Smooth muscle cell (in vitro differentiated cells): ENCODE data around the gene CCDC137. TPM values are rescaled to one million over a fixed set of nuclear protein-coding genes. Genes with fewer than 3 reads are reported as not detected.

Experiments
- DNase-seq: peaks from one replicate; lab custom pipeline; 2025; ENCODE audit not compliant: unreplicated experiment; lab: John Stamatoyannopoulos, UW
- H2AFZ ChIP-seq: fragments of 200-600 bp; sonication (generic); 2 replicates; pipeline ENCODE4 v1.6.0; 2016; ENCODE audit warnings: antibody characterized with exemption, low read depth, mild to moderate bottlenecking
- H3F3A ChIP-seq: fragments of 200-600 bp; sonication (generic); 2 replicates; pipeline ENCODE4 v1.6.0; 2017; ENCODE audit warnings: antibody characterized with exemption, low read depth
- H3K27ac ChIP-seq: fragments of 200-600 bp; sonication (generic); 2 replicates; pipeline ENCODE4 v1.5.1; 2016; ENCODE audit warnings: low read depth, mild to moderate bottlenecking
- H3K27me3 ChIP-seq: fragments of 200-600 bp; sonication (generic); 2 replicates; pipeline ENCODE4 v1.6.1; 2016; ENCODE audit warnings: low read depth, mild to moderate bottlenecking
- H3K36me3 ChIP-seq: fragments of 200-600 bp; sonication (generic); 2 replicates; pipeline ENCODE4 v1.5.1; 2016; ENCODE audit warnings: low read depth
- H3K4me1 ChIP-seq: fragments of 200-600 bp; sonication (generic); 2 replicates; pipeline ENCODE4 v1.5.1; 2016; ENCODE audit warnings: low read depth
- H3K4me2 ChIP-seq: fragments of 200-600 bp; sonication (generic); 2 replicates; pipeline ENCODE4 v1.6.0; 2016; ENCODE audit warnings: mild to moderate bottlenecking
- H3K4me3 ChIP-seq: fragments of 200-600 bp; sonication (generic); 2 replicates; pipeline ENCODE4 v1.5.1; 2016; ENCODE audit warnings: mild to moderate bottlenecking
- H3K79me2 ChIP-seq: fragments of 200-600 bp; sonication (generic); 2 replicates; pipeline ENCODE4 v1.6.0; 2016; ENCODE audit warnings: low read depth, mild to moderate bottlenecking
- H3K9ac ChIP-seq: fragments of 200-600 bp; sonication (generic); 2 replicates; pipeline ENCODE4 v1.6.0; 2016; ENCODE audit warnings: low read depth
- H3K9me3 ChIP-seq: fragments of 200-600 bp; sonication (generic); replicated peaks from 2 replicates; pipeline ENCODE4 v1.5.1; 2016; ENCODE audit warnings: low read depth
- H4K20me1 ChIP-seq: fragments of 200-600 bp; sonication (generic); 2 replicates; pipeline ENCODE4 v1.6.0; 2016; ENCODE audit warnings: low read depth
- CTCF ChIP-seq: fragments of 200-600 bp; sonication (generic); IDR thresholded peaks from 2 replicates; pipeline ENCODE4 v1.5.1; 2017; ENCODE audit warnings: borderline replicate concordance, mild to moderate bottlenecking, antibody characterized with exemption; ENCODE audit not compliant: insufficient read depth, poor library complexity, severe bottlenecking
- WGBS: methylation state at CpG from one replicate; pipeline ENCODE4 v1.1.7; 2016; ENCODE audit warnings: low lambda C conversion rate; 5-methylcytosine and 5-hydroxymethylcytosine counted together
- polyA plus RNA-seq: library from polyadenylated mRNA; unstranded; fragments of >200 nt; fragmentation: Nextera tagmentation; extraction: Ambion mirVana; gene quantifications from 2 replicates; pipeline ENCODE4 v1.2.1, GENCODE V29; 2016
- total RNA-seq: library from RNA; depleted of rRNA; stranded (reverse); fragments of >200 nt; gene quantifications from 2 replicates; pipeline ENCODE4 v1.2.3, GENCODE V29; 2014

Gene CCDC137
- total and polyA plus RNA-seq, 2 experiments from 2014 or later = 5.0 to 24.6 TPM

GRCh38 chr17:81636505-81637288, 29.8 kb upstream of the CCDC137 start, which contains the start of the genes NPLOC4 and TSPAN10:
Gene NPLOC4, minus strand, starts transcription at chr17:81637112. Its CDS starts 182 bp downstream, at chr17:81636930.
Gene TSPAN10, plus strand, starts transcription at chr17:81637196. Its CDS starts 5,217 bp downstream, at chr17:81642413.
- H3K27ac ChIP-seq = peak within 1 kb of the TSS; percentile 91
- peaks cover 50% of the 10 kb centered on the region for H3K79me2 ChIP-seq
- peaks cover 11% of the 10 kb centered on the region for H3K4me1 ChIP-seq
- peak within 1 kb of the TSS; percentile 89 for H3K4me2 ChIP-seq
- 1% methylated on average over 39 of the region's 77 CpGs for WGBS
- peaks cover 4% of the 10 kb centered on the region for H3F3A ChIP-seq
- TF ChIP-seq CTCF = no peak
- peaks cover 49% of the 10 kb centered on the region for H4K20me1 ChIP-seq
- H2AFZ ChIP-seq = peak within 1 kb of the TSS; percentile 78
- peak; percentile 76 for DNase-seq
- H3K9ac ChIP-seq = peak within 1 kb of the TSS; percentile 93
- no peaks in the 10 kb centered on the region for H3K27me3 ChIP-seq
- H3K4me3 ChIP-seq = peak within 1 kb of the TSS; percentile 72
- H3K9me3 ChIP-seq = no peaks in the 10 kb centered on the region
- no peaks in the 10 kb centered on the region for H3K36me3 ChIP-seq

GRCh38 chr17:81638683-81639082, 27.9 kb upstream of the CCDC137 start:
- no peak for TF ChIP-seq CTCF
- 82% methylated on average over 4 of the region's 4 CpGs for WGBS
- no peak overlapping the region for H3K4me2 ChIP-seq

GRCh38 chr17:81640011-81640410, 26.5 kb upstream of the CCDC137 start:
- Histone ChIP-seq H3K9me3 (no peaks in the 10 kb centered on the region), H3K4me1 (peaks cover 17% of the 10 kb centered on the region), H3K9ac (no peak overlapping the region), H3K4me2 (no peak overlapping the region), H3K27ac (no peak overlapping the region), H3K36me3 (no peaks in the 10 kb centered on the region), H3K79me2 (peaks cover 17% of the 10 kb centered on the region), H3K4me3 (no peak overlapping the region), H2AFZ (no peak overlapping the region), H3K27me3 (no peaks in the 10 kb centered on the region), H4K20me1 (peaks cover 16% of the 10 kb centered on the region), H3F3A (peaks cover 4% of the 10 kb centered on the region)
- no peak for DNase-seq
- WGBS = 96% methylated on average over 9 of the region's 9 CpGs
- no peak for TF ChIP-seq CTCF

More at GRCh38 chr17:81638683-81639082, 27.9 kb upstream of the CCDC137 start:
- Histone ChIP-seq H3K79me2 (peaks cover 30% of the 10 kb centered on the region), H3F3A (peaks cover 4% of the 10 kb centered on the region), H3K27ac (no peak overlapping the region), H2AFZ (no peak overlapping the region), H3K36me3 (no peaks in the 10 kb centered on the region), H3K4me3 (no peak overlapping the region), H3K27me3 (no peaks in the 10 kb centered on the region), H3K9me3 (no peaks in the 10 kb centered on the region), H4K20me1 (peaks cover 30% of the 10 kb centered on the region), H3K4me1 (peaks cover 17% of the 10 kb centered on the region), H3K9ac (no peak overlapping the region)
- DNase-seq = no peak
